Endothelial cell of umbilical vein (primary cell): Measurements from ENCODE around the gene EPS15. TPM values are rescaled to one million over a fixed set of nuclear protein-coding genes. Genes with fewer than 3 reads are reported as not detected.
A peak's percentile ranks its signal among the peaks of the same experiment; 100 is the strongest.

Experiments
- BruUV-seq: library from RNA; stranded (reverse); fragments of 400-500 nt; replicated peaks from 2 replicates; lab custom pipeline; 2021; lab: Mats Ljungman, UMichigan
- CTCF ChIA-PET: fragments of 300-600, 350-600 bp; sonication (Branson Sonifier 250); formaldehyde crosslinking; loops from one replicate; lab custom pipeline; 2021; ENCODE audit warnings: antibody characterized with exemption, inconsistent platforms; lab: Charles Lee
- POLR2A ChIA-PET: fragments of 300-600, 350-600 bp; sonication (Branson Sonifier 250); formaldehyde crosslinking; loops from one replicate; lab custom pipeline; 2021; ENCODE audit warnings: antibody characterized with exemption, inconsistent platforms; lab: Charles Lee
- DNase-seq: peaks from one replicate; pipeline ENCODE4 v3.0.0-alpha.2; 2011; ENCODE audit warnings: low read depth, low spot score
- FAIRE-seq: peaks from 2 replicates; lab custom pipeline; 2011; peaks lifted over from hg19 to GRCh38; lab: Jason Lieb, UNC
- H2AFZ ChIP-seq: 2 replicates; pipeline ENCODE4 v1.6.0; 2012; ENCODE audit warnings: low read depth, low read length, control low read depth, inconsistent platforms
- H3K27ac ChIP-seq: 2 replicates; pipeline ENCODE4 v1.5.1; 2011; ENCODE audit warnings: low read depth, mild to moderate bottlenecking, control low read depth, low read length, moderate library complexity; ENCODE audit not compliant: insufficient read depth
- H3K27me3 ChIP-seq, 2 experiments: 2 replicates each; pipeline versions ENCODE4 v1.6.0 to v1.6.1; 2011; ENCODE audit warnings: low read length in 2 of 2, mixed read lengths in 1 of 2; ENCODE audit not compliant: control insufficient read depth in 2 of 2, insufficient read depth in 2 of 2
- H3K36me3 ChIP-seq, 2 experiments: 2 replicates in 1 of 2; 3 replicates in 1 of 2; pipeline ENCODE4 v1.5.1; 2011; ENCODE audit warnings: low read length in 2 of 2, mild to moderate bottlenecking in 1 of 2, moderate library complexity in 1 of 2; ENCODE audit not compliant: control insufficient read depth in 2 of 2, insufficient read depth in 2 of 2; ENCODE audit errors: extremely low read depth in 1 of 2
- H3K4me1 ChIP-seq: 3 replicates; pipeline ENCODE4 v1.5.1; 2011; ENCODE audit warnings: mild to moderate bottlenecking, low read length; ENCODE audit not compliant: control insufficient read depth, insufficient read depth; ENCODE audit errors: extremely low read depth
- H3K4me2 ChIP-seq: 2 replicates; pipeline ENCODE4 v1.6.1; 2011; ENCODE audit warnings: low read length, control low read depth, mixed read lengths; ENCODE audit not compliant: insufficient read depth
- H3K4me3 ChIP-seq, 3 experiments: fragments of 200-600 bp in 1 of 3; sonication (generic), shearing (Covaris generic) in 1 of 3; replicated peaks in 1 of 3; 2 replicates each; pipeline ENCODE4 v1.5.1; 2011 to 2016; ENCODE audit warnings: control low read depth in 3 of 3, low read length in 3 of 3, mild to moderate bottlenecking in 2 of 3, inconsistent platforms in 1 of 3, low read depth in 1 of 3, moderate library complexity in 1 of 3; ENCODE audit not compliant: insufficient read depth in 1 of 3
- H3K79me2 ChIP-seq: 2 replicates; pipeline ENCODE4 v1.6.0; 2012; ENCODE audit warnings: low read length, inconsistent platforms; ENCODE audit not compliant: control insufficient read depth, insufficient read depth
- H3K9ac ChIP-seq: replicated peaks from 2 replicates; pipeline ENCODE3; 2011; ENCODE audit warnings: low read length, control low read depth; ENCODE audit not compliant: insufficient read depth; ENCODE audit errors: extremely low read depth
- H3K9me1 ChIP-seq: replicated peaks from 3 replicates; pipeline ENCODE4 v1.6.0; 2011; ENCODE audit warnings: mild to moderate bottlenecking, low read length; ENCODE audit not compliant: control insufficient read depth, insufficient read depth; ENCODE audit errors: extremely low read depth
- H3K9me3 ChIP-seq: replicated peaks from 2 replicates; pipeline ENCODE4 v1.5.1; 2012; ENCODE audit warnings: low read length, inconsistent platforms; ENCODE audit not compliant: control insufficient read depth, insufficient read depth
- H4K20me1 ChIP-seq: replicated peaks from 2 replicates; pipeline ENCODE3; 2011; ENCODE audit warnings: mild to moderate bottlenecking, low read length; ENCODE audit not compliant: control insufficient read depth, insufficient read depth; ENCODE audit errors: extremely low read depth
- CTCF ChIP-seq, 2 donors: IDR thresholded peaks; 1 replicate in 1 of 2; 2 replicates in 1 of 2; pipeline ENCODE4 v1.5.1; 2011; ENCODE audit warnings: low read length in 2 of 2, mild to moderate bottlenecking in 2 of 2, moderate library complexity in 2 of 2, control low read depth in 1 of 2, inconsistent platforms in 1 of 2, low read depth in 1 of 2; ENCODE audit not compliant: insufficient read depth in 1 of 2; ENCODE audit errors: extremely low read depth in 1 of 2
- EZH2 ChIP-seq: IDR thresholded peaks from 2 replicates; pipeline ENCODE4 v1.6.1; 2012; ENCODE audit warnings: borderline replicate concordance, low read depth, mild to moderate bottlenecking, moderate library complexity, low read length, inconsistent platforms; ENCODE audit not compliant: severe bottlenecking
- GATA2 ChIP-seq: IDR thresholded peaks from 2 replicates; pipeline ENCODE4 v1.7.0; 2011; ENCODE audit warnings: low read depth, mild to moderate bottlenecking, moderate library complexity, mixed read lengths, low read length; ENCODE audit not compliant: insufficient read length, insufficient read depth
- JUN ChIP-seq: IDR thresholded peaks from 2 replicates; pipeline ENCODE4 v1.6.1; 2011; ENCODE audit warnings: borderline replicate concordance, low read depth; ENCODE audit not compliant: insufficient read length, insufficient read depth
- POLR2A ChIP-seq: IDR thresholded peaks from 2 replicates; pipeline ENCODE4 v1.6.1; 2012; ENCODE audit warnings: low read depth, mild to moderate bottlenecking, control low read depth, low read length
- dilution Hi-C: fragments of 300-500 bp; cut with MboI; formaldehyde crosslinking; loops from one replicate; pipeline ENCODE4 v1.15.0; 2019; ENCODE audit warnings: low sequenced_read_pairs; ENCODE audit not compliant: extremely low pct_ligation_motif_present
- intact Hi-C: fragments of 100-400 bp; cut with micrococcal nuclease; formaldehyde crosslinking; loops from one replicate; pipeline ENCODE4 v1.10.0; 2022
- polyA plus RNA-seq, 4 experiments: library from polyadenylated mRNA; depleted of rRNA in 3 of 4; stranded (reverse) in 3 of 4; unstranded in 1 of 4; fragments of >200 nt; gene quantifications; 2 replicates each; pipeline versions ENCODE4 v1.2.1 to v1.2.3, GENCODE V29; 2011 to 2012; ENCODE audit warnings: missing spikeins in 1 of 4
- total RNA-seq: library from RNA; stranded (reverse); gene quantifications from 2 replicates; pipeline ENCODE4 v1.2.3, GENCODE V29; 2021
- TF ChIP-seq, protein P1 (sequence below): IDR thresholded peaks from 2 replicates; pipeline ENCODE4 v1.6.1; 2011; ENCODE audit not compliant: insufficient read depth, insufficient read length

EPS15 gene
- total and polyA plus RNA-seq, 2 donors (not counting 3 experiments of a cell fraction or from before 2014, with no cell fraction given) = 15.4 to 44.8 TPM

- Histone ChIP-seq H3K4me1 (peaks cover 9% of the 10 kb centered on the region), H3K27me3 (no peaks in the 10 kb centered on the region), H3K9ac (no peak overlapping the region), H4K20me1 (no peaks in the 10 kb centered on the region), H3K4me3 (no peak overlapping the region), H3K27ac (no peak overlapping the region), H3K79me2 (no peaks in the 10 kb centered on the region), H3K36me3 (peaks cover 0 to 2% of the 10 kb centered on the region in 2 experiments), H3K9me3 (no peaks in the 10 kb centered on the region), H3K4me2 (peak overlapping the region; percentile 4), H2AFZ (no peak overlapping the region), H3K9me1 (no peaks in the 10 kb centered on the region)
- no TSS peak for BruUV-seq
- ChIA-PET CTCF (interaction anchor here (0.9 to 2.3 kb wide), 7 partner anchors 9 to 719 kb away, joined by 3 to 7 read pairs (median 4); no protein-coding TSS in a partner anchor), POLR2A (interaction anchor here (0.9 kb wide), 1 partner anchor 9 kb away, joined by 5 read pairs; no protein-coding TSS in a partner anchor)
- TF ChIP-seq JUN = no peak
- TF ChIP-seq, protein P1, sequence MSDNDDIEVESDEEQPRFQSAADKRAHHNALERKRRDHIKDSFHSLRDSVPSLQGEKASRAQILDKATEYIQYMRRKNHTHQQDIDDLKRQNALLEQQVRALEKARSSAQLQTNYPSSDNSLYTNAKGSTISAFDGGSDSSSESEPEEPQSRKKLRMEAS = no peak
- no peak for TF ChIP-seq POLR2A
- no peak for TF ChIP-seq EZH2
- no peak for TF ChIP-seq GATA2
- TF ChIP-seq CTCF (IDR thresholded peaks at IDR 0.05; ENCODE audit: extremely low read depth in 1 of 2, insufficient read depth in 1 of 2, low read depth in 1 of 2, low read length in 2 of 2) = no peak
- FAIRE-seq (peak; percentile 40), DNase-seq (peak; percentile 29)
- intact Hi-C loops (no loop called here), dilution Hi-C loops (no loop called here)
These were observed 95.8 kb downstream of the EPS15 start for GRCh38 chr1:51423073-51423821.
